ENCODE results near the gene CFAP20DC.

DNA sequence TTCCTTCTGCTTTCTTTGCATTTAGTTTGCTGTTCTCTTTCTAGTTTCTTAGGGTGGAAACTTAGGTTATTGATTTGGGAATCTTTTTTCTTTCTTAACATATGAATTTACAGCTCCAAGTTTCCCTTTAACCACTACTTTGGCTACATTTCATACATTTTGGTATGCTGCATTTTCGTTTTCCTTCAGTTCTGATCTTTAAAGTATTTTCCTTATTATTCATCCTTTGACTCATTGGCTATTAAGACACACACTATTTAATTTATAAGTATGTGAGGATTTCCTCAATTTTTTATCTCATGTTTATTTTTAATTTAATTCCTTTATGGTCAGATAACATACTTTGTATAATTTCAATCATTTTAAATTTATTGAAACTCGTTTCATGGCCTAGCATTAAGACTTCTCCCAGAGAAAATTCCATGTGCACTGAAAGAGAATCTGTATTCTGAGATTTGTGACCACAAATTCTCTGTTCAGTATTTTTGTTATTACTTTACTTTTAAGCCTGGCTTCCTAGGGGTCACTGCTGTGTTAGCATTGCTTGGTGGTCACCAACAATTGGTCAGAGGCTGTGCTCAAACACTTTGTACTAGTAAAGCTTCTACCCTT is 87.7 kb downstream of the CFAP20DC start:
- TF ChIP-seq, protein P1, sequence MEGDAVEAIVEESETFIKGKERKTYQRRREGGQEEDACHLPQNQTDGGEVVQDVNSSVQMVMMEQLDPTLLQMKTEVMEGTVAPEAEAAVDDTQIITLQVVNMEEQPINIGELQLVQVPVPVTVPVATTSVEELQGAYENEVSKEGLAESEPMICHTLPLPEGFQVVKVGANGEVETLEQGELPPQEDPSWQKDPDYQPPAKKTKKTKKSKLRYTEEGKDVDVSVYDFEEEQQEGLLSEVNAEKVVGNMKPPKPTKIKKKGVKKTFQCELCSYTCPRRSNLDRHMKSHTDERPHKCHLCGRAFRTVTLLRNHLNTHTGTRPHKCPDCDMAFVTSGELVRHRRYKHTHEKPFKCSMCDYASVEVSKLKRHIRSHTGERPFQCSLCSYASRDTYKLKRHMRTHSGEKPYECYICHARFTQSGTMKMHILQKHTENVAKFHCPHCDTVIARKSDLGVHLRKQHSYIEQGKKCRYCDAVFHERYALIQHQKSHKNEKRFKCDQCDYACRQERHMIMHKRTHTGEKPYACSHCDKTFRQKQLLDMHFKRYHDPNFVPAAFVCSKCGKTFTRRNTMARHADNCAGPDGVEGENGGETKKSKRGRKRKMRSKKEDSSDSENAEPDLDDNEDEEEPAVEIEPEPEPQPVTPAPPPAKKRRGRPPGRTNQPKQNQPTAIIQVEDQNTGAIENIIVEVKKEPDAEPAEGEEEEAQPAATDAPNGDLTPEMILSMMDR (IDR thresholded peaks at IDR 0.05; ENCODE audit: insufficient read depth, low read depth, low read length) = no peak
- no peak for TF ChIP-seq EZH2 (IDR thresholded peaks at IDR 0.05; ENCODE audit: insufficient read depth, low read length)
